Neural cell (in vitro differentiated cells): ENCODE measurements around the gene CPEB3. TPM values are rescaled to one million over a fixed set of nuclear protein-coding genes. Genes with fewer than 3 reads are reported as not detected.

Experiments used
- H2AFZ ChIP-seq: fragments of 200-600, 300-800 bp; sonication (generic), shearing (Covaris generic); 2 replicates; pipeline ENCODE4 v1.6.0; 2014; ENCODE audit warnings: low read depth, mild to moderate bottlenecking, antibody characterized with exemption, low read length, moderate library complexity
- H3F3A ChIP-seq: fragments of 200-600 bp; shearing (Covaris generic); 2 replicates; pipeline ENCODE4 v1.6.1; 2016; ENCODE audit warnings: mild to moderate bottlenecking, moderate library complexity, mixed read lengths, antibody characterized with exemption, low read length; ENCODE audit not compliant: insufficient read depth, poor library complexity, severe bottlenecking
- H3K27ac ChIP-seq: fragments of 200-600, 300-800 bp; sonication (generic), shearing (Covaris generic); 2 replicates; pipeline ENCODE4 v1.5.1; 2014; ENCODE audit warnings: mild to moderate bottlenecking, low read length, moderate library complexity
- H3K27me3 ChIP-seq: fragments of 300-800, 200-600 bp; sonication (generic), shearing (Covaris generic); 2 replicates; pipeline ENCODE4 v1.6.0; 2014; ENCODE audit warnings: mild to moderate bottlenecking, low read depth, low read length, moderate library complexity; ENCODE audit not compliant: insufficient read depth
- H3K36me3 ChIP-seq: fragments of 300-800, 200-600 bp; sonication (generic), shearing (Covaris generic); 2 replicates; pipeline ENCODE4 v1.5.1; 2014; ENCODE audit warnings: mild to moderate bottlenecking, antibody characterized with exemption, low read length, moderate library complexity; ENCODE audit not compliant: insufficient read depth
- H3K4me2 ChIP-seq: fragments of 300-800, 200-600 bp; sonication (generic), shearing (Covaris generic); 2 replicates; pipeline ENCODE4 v1.6.0; 2014; ENCODE audit warnings: mild to moderate bottlenecking, low read length
- H3K4me3 ChIP-seq: fragments of 300-800, 200-600 bp; sonication (generic), shearing (Covaris generic); 2 replicates; pipeline ENCODE4 v1.5.1; 2014; ENCODE audit warnings: mild to moderate bottlenecking, low read length, moderate library complexity
- H3K79me2 ChIP-seq: fragments of 200-600 bp; shearing (Covaris generic); replicated peaks from 2 replicates; pipeline ENCODE4 v1.6.0; 2014; ENCODE audit warnings: mild to moderate bottlenecking, low read length, moderate library complexity; ENCODE audit not compliant: insufficient read depth
- H3K9ac ChIP-seq: fragments of 300-800, 200-600 bp; sonication (generic), shearing (Covaris generic); 2 replicates; pipeline ENCODE4 v1.6.1; 2016; ENCODE audit warnings: mild to moderate bottlenecking, low read length, mixed read lengths
- H3K9me2 ChIP-seq: fragments of 200-600 bp; shearing (Covaris generic); 2 replicates; pipeline ENCODE4 v1.6.1; 2016; ENCODE audit warnings: mild to moderate bottlenecking, low read length, mixed read lengths; ENCODE audit not compliant: insufficient read depth
- H3K9me3 ChIP-seq: fragments of 200-600, 300-800 bp; sonication (generic), shearing (Covaris generic); 2 replicates; pipeline ENCODE4 v1.6.1; 2016; ENCODE audit warnings: mild to moderate bottlenecking, mixed run types, low read length, moderate library complexity, mixed read lengths
- H4K20me1 ChIP-seq: fragments of 200-600 bp; shearing (Covaris generic); 2 replicates; pipeline ENCODE4 v1.6.1; 2016; ENCODE audit warnings: mild to moderate bottlenecking, mixed run types; ENCODE audit not compliant: insufficient read depth
- CTCF ChIP-seq: fragments of 450-650 bp; IDR thresholded peaks from 2 replicates; pipeline ENCODE4 v1.5.1; 2014; ENCODE audit warnings: antibody characterized with exemption, mild to moderate bottlenecking, moderate library complexity; ENCODE audit not compliant: poor library complexity, severe bottlenecking
- EP300 ChIP-seq: fragments of 450-650 bp; conservative IDR thresholded peaks from 2 replicates; pipeline ENCODE4 v1.6.1; 2014; ENCODE audit warnings: antibody characterized with exemption, mild to moderate bottlenecking, moderate library complexity; ENCODE audit not compliant: poor library complexity, severe bottlenecking
- EZH2 ChIP-seq: fragments of 200-600, 300-800 bp; shearing (Covaris generic), sonication (generic); IDR thresholded peaks from 2 replicates; pipeline ENCODE4 v1.6.1; 2014; ENCODE audit warnings: antibody characterized with exemption, low read length, borderline replicate concordance, mild to moderate bottlenecking; ENCODE audit not compliant: insufficient read depth, poor library complexity, severe bottlenecking
- MXI1 ChIP-seq: fragments of 450-650 bp; conservative IDR thresholded peaks from 2 replicates; pipeline ENCODE4 v1.6.1; 2014; ENCODE audit warnings: antibody characterized with exemption, mild to moderate bottlenecking; ENCODE audit not compliant: poor library complexity, severe bottlenecking
- POLR2AphosphoS5 ChIP-seq: IDR thresholded peaks from 2 replicates; pipeline ENCODE4 v1.6.1; 2012
- RAD21 ChIP-seq: fragments of 450-650 bp; conservative IDR thresholded peaks from 2 replicates; pipeline ENCODE4 v1.6.1; 2014; ENCODE audit warnings: antibody characterized with exemption, mild to moderate bottlenecking, moderate library complexity
- REST ChIP-seq: IDR thresholded peaks from 2 replicates; pipeline ENCODE4 v1.6.1; 2012; ENCODE audit warnings: borderline replicate concordance
- SMC3 ChIP-seq: fragments of 450-650 bp; conservative IDR thresholded peaks from 2 replicates; pipeline ENCODE4 v1.6.1; 2014; ENCODE audit warnings: antibody characterized with exemption, mild to moderate bottlenecking, moderate library complexity; ENCODE audit not compliant: poor library complexity
- TAF1 ChIP-seq: IDR thresholded peaks from 2 replicates; pipeline ENCODE4 v1.6.1; 2012; ENCODE audit warnings: low read depth
- polyA plus RNA-seq: library from polyadenylated mRNA; depleted of rRNA; stranded (reverse); fragments of >200 nt; gene quantifications from 2 replicates; pipeline ENCODE4 v1.2.3, GENCODE V29; 2014

Gene CPEB3
- polyA plus RNA-seq, 1 donor from 2014 or later = 20.0 TPM

- Histone ChIP-seq H3F3A (no peaks in the 10 kb centered on the region), H4K20me1 (no peaks in the 10 kb centered on the region), H3K79me2 (no peaks in the 10 kb centered on the region), H3K9me2 (no peaks in the 10 kb centered on the region), H3K27me3 (no peaks in the 10 kb centered on the region), H3K4me3 (no peak overlapping the region), H3K9me3 (no peaks in the 10 kb centered on the region), H3K36me3 (peaks cover 3% of the 10 kb centered on the region), H3K4me2 (no peak overlapping the region), H2AFZ (no peak overlapping the region), H3K27ac (no peak overlapping the region), H3K9ac (no peak overlapping the region)
- TF ChIP-seq EZH2 (no peak), REST (no peak), CTCF (no peak), TAF1 (no peak), SMC3 (no peak), POLR2AphosphoS5 (no peak)
Measured at GRCh38 chr10:92075829-92076228, 215.0 kb downstream of the CPEB3 start.

- Histone ChIP-seq H2AFZ (no peak overlapping the region), H3K9ac (no peak overlapping the region)
- TF ChIP-seq SMC3 (no peak), REST (no peak), MXI1 (no peak), EP300 (no peak), RAD21 (no peak), CTCF (no peak), EZH2 (no peak), TAF1 (no peak), POLR2AphosphoS5 (no peak)
Measured at GRCh38 chr10:92074126-92074887, 216.6 kb downstream of the CPEB3 start.

More at GRCh38 chr10:92074126-92074887, 216.6 kb downstream of the CPEB3 start:
- Histone ChIP-seq H3K79me2 (no peaks in the 10 kb centered on the region), H3K9me3 (no peaks in the 10 kb centered on the region), H3K4me3 (no peak overlapping the region), H4K20me1 (no peaks in the 10 kb centered on the region), H3F3A (no peaks in the 10 kb centered on the region), H3K27ac (no peak overlapping the region), H3K27me3 (no peaks in the 10 kb centered on the region), H3K4me2 (no peak overlapping the region), H3K36me3 (peaks cover 3% of the 10 kb centered on the region), H3K9me2 (no peaks in the 10 kb centered on the region)
